HEK293T (cell line): ENCODE data around the gene AWAT2.

Source experiments
- CTCF ChIA-PET: fragments of 350-600 bp; formaldehyde crosslinking; extraction: SDS; loops from one replicate; lab custom pipeline; 2021; ENCODE audit warnings: antibody characterized with exemption, inconsistent platforms; lab: Yijun Ruan, JAX
- POLR2A ChIA-PET: fragments of 350-600 bp; formaldehyde crosslinking; extraction: SDS; loops from one replicate; lab custom pipeline; 2020; ENCODE audit warnings: antibody characterized with exemption, inconsistent platforms; lab: Yijun Ruan, JAX
- DNase-seq: peaks from one replicate; pipeline ENCODE4 v3.0.0; 2012; ENCODE audit warnings: mixed read lengths; ENCODE audit errors: extremely low spot score
- ARNT ChIP-seq: fragments of 450-650 bp; IDR thresholded peaks from 2 replicates; pipeline ENCODE4 v1.6.1; 2017; ENCODE audit warnings: mild to moderate bottlenecking
- BHLHE40 ChIP-seq: fragments of 450-650 bp; IDR thresholded peaks from 2 replicates; pipeline ENCODE4 v1.6.1; 2016; ENCODE audit warnings: mild to moderate bottlenecking, moderate library complexity, borderline replicate concordance
- CTBP1 ChIP-seq: fragments of 450-650 bp; IDR thresholded peaks from 2 replicates; pipeline ENCODE4 v1.6.1; 2016; ENCODE audit warnings: borderline replicate concordance
- ELF4 ChIP-seq: fragments of 450-650 bp; IDR thresholded peaks from 2 replicates; pipeline ENCODE4 v1.6.1; 2017; ENCODE audit warnings: antibody characterized with exemption
- FOXA1 ChIP-seq: fragments of 450-650 bp; IDR thresholded peaks from 2 replicates; pipeline ENCODE4 v1.6.1; 2016; ENCODE audit warnings: mild to moderate bottlenecking
- FOXK2 ChIP-seq: fragments of 450-650 bp; IDR thresholded peaks from 2 replicates; pipeline ENCODE4 v1.6.1; 2016; ENCODE audit warnings: mild to moderate bottlenecking
- FOXM1 ChIP-seq: fragments of 450-650 bp; IDR thresholded peaks from 2 replicates; pipeline ENCODE4 v1.6.1; 2017; ENCODE audit warnings: mild to moderate bottlenecking, borderline replicate concordance
- HDGF ChIP-seq: fragments of 450-650 bp; IDR thresholded peaks from 2 replicates; pipeline ENCODE4 v1.6.1; 2017; ENCODE audit warnings: antibody characterized with exemption, borderline replicate concordance
- L3MBTL2 ChIP-seq: fragments of 450-650 bp; conservative IDR thresholded peaks from 2 replicates; pipeline ENCODE4 v1.6.1; 2016; ENCODE audit warnings: mild to moderate bottlenecking
- LEF1 ChIP-seq: fragments of 450-650 bp; IDR thresholded peaks from 2 replicates; pipeline ENCODE4 v1.6.1; 2017; ENCODE audit warnings: mild to moderate bottlenecking, borderline replicate concordance
- NFRKB ChIP-seq: fragments of 450-650 bp; IDR thresholded peaks from 2 replicates; pipeline ENCODE4 v1.6.1; 2016; ENCODE audit warnings: mild to moderate bottlenecking, moderate library complexity
- SP1 ChIP-seq: fragments of 450-650 bp; IDR thresholded peaks from 2 replicates; pipeline ENCODE4 v1.6.1; 2017
- SUZ12 ChIP-seq: fragments of 450-650 bp; IDR thresholded peaks from 2 replicates; pipeline ENCODE4 v1.6.1; 2016; ENCODE audit warnings: mild to moderate bottlenecking
- TARDBP ChIP-seq: fragments of 450-650 bp; IDR thresholded peaks from 2 replicates; pipeline ENCODE4 v1.6.1; 2016
- ZNF384 ChIP-seq: fragments of 450-650 bp; IDR thresholded peaks from 2 replicates; pipeline ENCODE4 v1.6.1; 2016
- TF ChIP-seq, protein P1 (sequence below): fragments of 450-650 bp; IDR thresholded peaks from 2 replicates; pipeline ENCODE4 v1.6.1; 2016

AWAT2 gene

DNA sequence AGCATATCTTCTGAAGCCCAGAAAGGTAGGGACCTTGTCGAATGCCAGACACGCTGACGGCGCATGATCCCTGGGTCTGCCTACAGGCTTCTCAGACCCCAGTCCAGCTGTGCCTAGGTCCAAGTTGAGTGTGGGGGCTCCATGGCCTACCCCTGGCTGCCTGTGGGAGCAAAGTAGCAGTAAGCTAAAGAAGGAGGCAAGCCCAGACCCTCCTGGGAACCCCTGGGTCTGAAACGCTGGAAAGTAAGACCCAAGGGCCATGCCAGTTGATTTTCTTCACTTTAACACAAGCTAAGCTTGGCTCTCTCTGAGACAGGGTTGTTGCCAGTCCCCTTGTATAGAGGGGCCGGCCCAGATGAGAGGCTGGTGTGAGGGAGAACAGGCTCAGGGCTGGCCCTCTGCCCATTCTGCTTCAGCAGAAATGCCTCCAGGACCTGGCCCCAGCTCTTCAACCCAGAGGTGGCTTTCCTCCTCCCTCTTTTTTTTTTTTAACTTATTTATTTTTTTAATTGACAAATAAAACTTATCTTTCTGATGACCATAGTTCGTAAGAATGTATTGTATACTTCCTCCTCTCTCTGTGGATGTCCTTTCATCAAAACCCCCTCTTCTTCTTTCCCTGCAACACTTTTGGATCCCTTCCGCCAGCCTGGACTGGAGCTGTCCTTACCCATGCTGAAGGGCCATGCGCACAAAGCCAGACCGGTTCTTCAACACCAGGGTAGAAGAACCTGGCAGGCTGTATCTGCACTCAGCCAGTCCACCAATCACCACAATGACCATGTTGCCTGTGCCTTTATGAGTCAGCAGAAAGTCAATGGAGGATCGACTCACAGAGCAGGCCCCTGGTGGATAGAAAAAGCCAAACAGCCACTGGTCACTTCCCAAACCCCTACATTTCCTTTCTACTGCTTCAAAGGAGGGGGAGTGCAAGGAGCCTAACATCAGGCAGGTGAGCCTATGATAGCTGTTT, 7.1 kb downstream of the AWAT2 start:
- TF ChIP-seq TARDBP (no peak), BHLHE40 (no peak), FOXM1 (no peak), LEF1 (no peak), SP1 (no peak), FOXK2 (no peak), FOXA1 (no peak), SUZ12 (no peak), HDGF (no peak), ZNF384 (no peak), ARNT (no peak), ELF4 (no peak), NFRKB (no peak), CTBP1 (no peak), L3MBTL2 (no peak)
- TF ChIP-seq, protein P1, sequence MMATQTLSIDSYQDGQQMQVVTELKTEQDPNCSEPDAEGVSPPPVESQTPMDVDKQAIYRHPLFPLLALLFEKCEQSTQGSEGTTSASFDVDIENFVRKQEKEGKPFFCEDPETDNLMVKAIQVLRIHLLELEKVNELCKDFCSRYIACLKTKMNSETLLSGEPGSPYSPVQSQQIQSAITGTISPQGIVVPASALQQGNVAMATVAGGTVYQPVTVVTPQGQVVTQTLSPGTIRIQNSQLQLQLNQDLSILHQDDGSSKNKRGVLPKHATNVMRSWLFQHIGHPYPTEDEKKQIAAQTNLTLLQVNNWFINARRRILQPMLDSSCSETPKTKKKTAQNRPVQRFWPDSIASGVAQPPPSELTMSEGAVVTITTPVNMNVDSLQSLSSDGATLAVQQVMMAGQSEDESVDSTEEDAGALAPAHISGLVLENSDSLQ: no peak
- no peak for DNase-seq
- POLR2A ChIA-PET: no interaction called here
- CTCF ChIA-PET: interaction anchor here (0.7 kb wide), 1 partner anchor 12 kb away, joined by 3 read pairs; no protein-coding TSS in a partner anchor

DNA sequence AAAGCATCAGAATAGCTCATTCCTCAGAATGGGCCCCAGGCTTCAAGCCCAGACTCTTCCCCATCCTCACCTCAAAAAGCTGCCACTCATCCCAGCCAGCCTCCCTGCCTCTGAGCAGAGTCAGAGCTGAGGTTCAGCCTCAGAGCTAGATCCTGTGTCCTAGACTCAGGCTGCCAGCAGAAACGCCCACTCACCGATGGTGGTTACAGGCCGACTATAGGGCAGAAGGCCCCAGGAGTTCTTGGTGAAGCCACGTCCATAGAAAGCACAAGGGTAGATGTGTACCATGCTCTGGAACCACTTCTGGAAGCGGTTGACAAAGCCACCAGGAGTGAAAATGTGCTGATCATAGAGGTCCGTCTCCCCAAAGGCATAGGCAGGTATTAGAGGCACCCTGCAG, 7.7 kb downstream of the AWAT2 start:
- CTCF ChIA-PET: interaction anchor here (0.6 kb wide), 1 partner anchor 12 kb away, joined by 5 read pairs; no protein-coding TSS in a partner anchor

DNA sequence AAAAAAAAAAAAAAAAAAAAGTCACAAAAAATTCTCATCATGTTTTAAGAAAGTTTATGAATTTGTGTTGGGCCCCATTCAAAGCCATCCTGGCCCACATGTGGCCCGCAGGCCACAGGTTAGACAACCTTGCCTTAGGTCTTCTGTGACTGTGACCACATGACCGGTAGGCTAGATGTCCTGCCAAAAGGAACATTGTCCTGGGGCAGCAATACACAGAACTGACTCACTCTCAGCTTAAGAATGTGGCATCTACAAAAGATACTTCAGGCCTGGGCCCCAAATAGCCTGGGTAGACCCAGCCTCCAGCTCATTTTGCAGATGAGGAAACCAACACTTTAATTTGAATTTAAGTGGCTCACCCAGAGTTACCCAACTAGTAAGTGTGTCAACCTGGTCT, 10.0 kb downstream of the AWAT2 start:
- no peak for TF ChIP-seq CTBP1
- TF ChIP-seq LEF1: no peak
- no peak for TF ChIP-seq TARDBP
- no peak for TF ChIP-seq ELF4
- TF ChIP-seq FOXK2: no peak
- TF ChIP-seq L3MBTL2: no peak
- TF ChIP-seq NFRKB: no peak
- TF ChIP-seq HDGF: no peak
- no peak for TF ChIP-seq BHLHE40
- TF ChIP-seq ARNT: no peak
- no peak for TF ChIP-seq SUZ12
- TF ChIP-seq, protein P1: no peak
- TF ChIP-seq SP1: no peak
- TF ChIP-seq ZNF384: no peak
- ChIA-PET CTCF (interaction anchor here (3.0 kb wide), 1 partner anchor 9 kb away, joined by 10 read pairs; no protein-coding TSS in a partner anchor), POLR2A (no interaction called here)
- no peak for DNase-seq

More for the DNA sequence above, 7.7 kb downstream of the AWAT2 start:
- TF ChIP-seq HDGF: no peak
- no peak for TF ChIP-seq SP1
- TF ChIP-seq SUZ12: no peak
- no peak for TF ChIP-seq FOXK2
- TF ChIP-seq, protein P1: no peak
- DNase-seq: no peak
- POLR2A ChIA-PET: no interaction called here

GRCh38 chrX:70038951-70039350, 10.8 kb downstream of the AWAT2 start:
- POLR2A ChIA-PET: no interaction called here
- no peak for TF ChIP-seq FOXM1
- no peak for TF ChIP-seq SUZ12
- no peak for TF ChIP-seq ZNF384
- no peak for TF ChIP-seq LEF1
- no peak for TF ChIP-seq CTBP1
- TF ChIP-seq NFRKB: no peak
- no peak for TF ChIP-seq FOXK2
- no peak for TF ChIP-seq SP1
- TF ChIP-seq TARDBP: no peak
- TF ChIP-seq, protein P1: no peak
- no peak for TF ChIP-seq L3MBTL2
- TF ChIP-seq HDGF: no peak
- CTCF ChIA-PET: interaction anchor here (1.2 to 3.0 kb wide), 2 partner anchors 9 to 59 kb away, joined by 4 to 10 read pairs; no protein-coding TSS in a partner anchor
- DNase-seq: no peak

DNA sequence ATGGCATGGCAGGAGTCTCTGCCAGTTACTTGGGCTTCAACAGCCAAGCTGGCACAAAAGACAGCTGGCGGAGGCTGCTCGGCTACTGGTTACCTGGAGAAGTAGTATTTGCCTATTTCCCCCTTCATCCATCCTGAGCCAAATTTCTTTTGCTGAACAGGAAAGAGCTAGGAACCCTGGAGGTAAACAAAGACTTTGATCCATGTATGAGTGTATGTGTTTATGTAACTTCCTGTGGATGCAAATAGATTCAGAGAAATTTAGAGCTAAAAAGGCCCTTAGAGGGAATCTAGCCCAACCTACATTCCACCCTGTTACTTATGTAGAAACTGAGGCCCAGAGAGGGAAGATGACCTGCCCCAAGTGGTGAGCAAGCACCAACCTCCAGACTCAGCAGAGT, 11.2 kb downstream of the AWAT2 start:
- no peak for TF ChIP-seq BHLHE40
- TF ChIP-seq, protein P1: no peak
- TF ChIP-seq ARNT: no peak
- no peak for TF ChIP-seq NFRKB
- TF ChIP-seq L3MBTL2: no peak
- no peak for TF ChIP-seq FOXM1
- no peak for TF ChIP-seq HDGF
- TF ChIP-seq ELF4: no peak
- DNase-seq: no peak
- ChIA-PET POLR2A (no interaction called here), CTCF (interaction anchor here (1.2 to 3.0 kb wide), 2 partner anchors 8 to 59 kb away, joined by 4 to 10 read pairs; no protein-coding TSS in a partner anchor)
